ENCODE measurements around the gene JADE2.

GRCh38 chr5:134491841-134492442 lies 33.5 kb upstream of the JADE2 start:
- TF ChIP-seq TARDBP (IDR thresholded peaks at IDR 0.05), result no peak
- no peak for TF ChIP-seq SP1 (IDR thresholded peaks at IDR 0.05)
- TF ChIP-seq FOXK2 (IDR thresholded peaks at IDR 0.05), result no peak
- TF ChIP-seq FOXA1 (IDR thresholded peaks at IDR 0.05), result no peak
- no peak for TF ChIP-seq ZNF384 (IDR thresholded peaks at IDR 0.05)

Measured in HEK293T (cell line).